ENCODE measurements around the gene CLCC1.
A peak's percentile ranks its signal among the peaks of the same experiment; 100 is the strongest.
"Not testable (repeated sequence)": the region's sequence is repeated elsewhere in the genome, so short reads cannot be mapped to it uniquely, and the experiment has no call there.

Gene CLCC1

GRCh38 chr1:108963052-108963686 lies at the start of gene CLCC1:
Gene CLCC1 (minus strand): TSS chr1:108963484. CDS start chr1:108950437, 13,047 bp downstream.
- DNase-seq, result peak; percentile 92 to 94

GRCh38 chr1:109011335-109011734 lies 48.1 kb upstream of the CLCC1 start:
- DNase-seq, result no peak

- peak; percentile 18 to 32 for DNase-seq
These were observed 33.3 kb upstream of the CLCC1 start for GRCh38 chr1:108996622-108997021.

GRCh38 chr1:108983114-108983513 lies 19.8 kb upstream of the CLCC1 start:
- no peak for DNase-seq

- DNase-seq, result no peak
These were observed 13.4 kb upstream of the CLCC1 start for GRCh38 chr1:108976658-108977057.

GRCh38 chr1:108972951-108973350 lies 9.7 kb upstream of the CLCC1 start:
- no peak for DNase-seq

- DNase-seq, result no peak
These were observed 6.1 kb upstream of the CLCC1 start for GRCh38 chr1:108969346-108969745.

- peak; percentile 45 to 47 for DNase-seq
These were observed 618 bp downstream of the CLCC1 start for GRCh38 chr1:108962681-108963051.

GRCh38 chr1:108961752-108962486 lies 1.4 kb downstream of the CLCC1 start:
- no peak for DNase-seq

- DNase-seq, result no peak
These were observed 2.1 kb downstream of the CLCC1 start for GRCh38 chr1:108961198-108961597.

GRCh38 chr1:108960719-108961118 lies 2.6 kb downstream of the CLCC1 start:
- no peak for DNase-seq

GRCh38 chr1:108957888-108958287 lies 5.4 kb downstream of the CLCC1 start:
- no peak for DNase-seq

- DNase-seq, result no peak
These were observed 7.4 kb downstream of the CLCC1 start for GRCh38 chr1:108955881-108956280.

- DNase-seq, result no peak
These were observed 8.2 kb downstream of the CLCC1 start for GRCh38 chr1:108955111-108955510.

- no peak for DNase-seq
These were observed 9.8 kb downstream of the CLCC1 start for GRCh38 chr1:108953452-108953851.

- DNase-seq, result no peak
These were observed 12.0 kb downstream of the CLCC1 start for GRCh38 chr1:108951242-108951641.

GRCh38 chr1:108949044-108949443 lies 14.2 kb downstream of the CLCC1 start:
- DNase-seq, result no peak

- DNase-seq, result no peak
These were observed 15.3 kb downstream of the CLCC1 start for GRCh38 chr1:108947871-108948525.

GRCh38 chr1:108936170-108936569 lies 27.1 kb downstream of the CLCC1 start:
- no peak for DNase-seq

GRCh38 chr1:108933944-108934343 lies 29.3 kb downstream of the CLCC1 start:
- DNase-seq, result no peak

GRCh38 chr1:108927565-108927964 lies 35.7 kb downstream of the CLCC1 start:
- DNase-seq, result not testable (repeated sequence)

GRCh38 chr1:108925920-108926319 lies 37.4 kb downstream of the CLCC1 start:
- DNase-seq, result no peak

- DNase-seq, result no peak
These were observed 46.5 kb downstream of the CLCC1 start for GRCh38 chr1:108916788-108917187.
